ENCODE results near the gene CALHM5.

Gene CALHM5, protein sequence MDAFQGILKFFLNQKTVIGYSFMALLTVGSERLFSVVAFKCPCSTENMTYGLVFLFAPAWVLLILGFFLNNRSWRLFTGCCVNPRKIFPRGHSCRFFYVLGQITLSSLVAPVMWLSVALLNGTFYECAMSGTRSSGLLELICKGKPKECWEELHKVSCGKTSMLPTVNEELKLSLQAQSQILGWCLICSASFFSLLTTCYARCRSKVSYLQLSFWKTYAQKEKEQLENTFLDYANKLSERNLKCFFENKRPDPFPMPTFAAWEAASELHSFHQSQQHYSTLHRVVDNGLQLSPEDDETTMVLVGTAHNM

DNA sequence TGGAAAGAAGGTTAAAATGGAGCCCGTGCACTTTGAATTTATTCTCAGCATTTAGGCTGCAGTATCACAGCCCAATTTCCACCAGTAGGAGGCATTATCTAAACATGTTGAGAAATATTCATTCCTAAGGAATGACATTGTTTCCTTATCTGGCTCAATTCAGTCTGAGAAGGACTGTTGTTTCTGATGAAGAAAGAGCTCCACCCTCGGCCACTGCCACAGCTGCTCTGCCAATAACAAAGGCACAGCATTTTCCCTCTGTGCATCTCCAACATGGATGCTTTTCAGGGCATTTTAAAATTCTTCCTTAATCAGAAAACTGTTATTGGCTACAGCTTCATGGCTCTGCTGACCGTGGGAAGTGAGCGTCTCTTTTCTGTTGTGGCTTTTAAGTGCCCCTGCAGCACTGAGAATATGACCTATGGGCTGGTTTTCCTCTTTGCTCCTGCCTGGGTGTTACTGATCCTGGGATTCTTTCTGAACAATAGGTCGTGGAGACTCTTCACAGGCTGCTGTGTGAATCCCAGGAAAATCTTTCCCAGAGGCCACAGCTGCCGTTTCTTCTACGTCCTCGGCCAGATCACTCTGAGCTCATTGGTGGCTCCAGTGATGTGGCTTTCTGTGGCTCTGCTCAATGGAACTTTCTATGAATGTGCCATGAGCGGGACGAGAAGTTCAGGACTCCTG lies at the start of gene CALHM5:
CALHM5 (plus strand) TSS at position 216 of the 687 bp plus-strand sequence; CDS start at position 274, 58 bp downstream.
- H3K9me3 ChIP-seq (ENCODE audit: control insufficient read depth, insufficient read depth, low read depth, low read length): no peaks in the 10 kb centered on the region
- H3K4me3 ChIP-seq (ENCODE audit: low read depth, low read length): peak within 1 kb of the TSS; percentile 5; the same call in 1 of the 2 replicates
- no peak within 1 kb of the TSS; the same call in 1 of the 2 replicates for H3K27ac ChIP-seq (ENCODE audit: low read depth, low read length)

DNA sequence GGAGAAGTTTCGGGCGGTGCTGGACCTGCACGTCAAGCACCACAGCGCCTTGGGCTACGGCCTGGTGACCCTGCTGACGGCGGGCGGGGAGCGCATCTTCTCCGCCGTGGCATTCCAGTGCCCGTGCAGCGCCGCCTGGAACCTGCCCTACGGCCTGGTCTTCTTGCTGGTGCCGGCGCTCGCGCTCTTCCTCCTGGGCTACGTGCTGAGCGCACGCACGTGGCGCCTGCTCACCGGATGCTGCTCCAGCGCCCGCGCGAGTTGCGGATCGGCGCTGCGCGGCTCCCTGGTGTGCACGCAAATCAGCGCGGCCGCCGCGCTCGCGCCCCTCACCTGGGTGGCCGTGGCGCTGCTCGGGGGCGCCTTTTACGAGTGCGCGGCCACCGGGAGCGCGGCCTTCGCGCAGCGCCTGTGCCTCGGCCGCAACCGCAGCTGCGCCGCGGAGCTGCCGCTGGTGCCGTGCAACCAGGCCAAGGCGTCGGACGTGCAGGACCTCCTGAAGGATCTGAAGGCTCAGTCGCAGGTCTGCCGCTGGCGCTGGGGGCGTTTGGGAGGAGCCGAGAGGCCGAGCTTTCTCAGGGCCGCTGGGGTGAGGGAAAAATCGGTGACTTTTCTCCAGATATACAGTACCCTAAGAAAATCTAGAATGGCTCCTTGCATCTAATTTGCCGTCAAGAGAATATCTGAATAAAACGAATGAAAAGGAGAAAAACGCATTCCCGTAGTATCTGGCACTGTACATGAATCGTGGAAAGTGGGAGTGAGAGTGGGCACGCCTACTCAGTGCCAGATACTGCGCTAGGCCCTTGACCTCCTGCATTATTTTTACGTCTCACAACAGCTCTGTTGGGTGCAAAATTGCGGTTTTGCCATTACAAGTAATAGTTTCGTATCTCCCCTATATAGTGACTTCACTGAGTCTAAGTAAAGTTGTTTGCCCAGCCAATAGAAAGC lies 49.2 kb upstream of the CALHM5 start:
- Histone ChIP-seq H3K4me1 (ENCODE audit: control insufficient read depth, insufficient read depth, low read length) (peaks cover 16% of the 10 kb centered on the region), H3K27ac (ENCODE audit: low read depth, low read length) (no peak overlapping the region), H3K36me3 (ENCODE audit: control insufficient read depth, insufficient read depth, low read length) (no peaks in the 10 kb centered on the region), H3K9ac (ENCODE audit: low read length) (peak overlapping the region; percentile 31), H3K9me3 (ENCODE audit: control insufficient read depth, insufficient read depth, low read depth, low read length) (no peaks in the 10 kb centered on the region), H3K27me3 (ENCODE audit: control insufficient read depth, insufficient read depth, low read length) (peaks cover 62% of the 10 kb centered on the region), H3K4me3 (ENCODE audit: low read depth, low read length) (peak overlapping the region; percentile 58)

More for the DNA sequence above, at the start of gene CALHM5:
- peaks cover 14% of the 10 kb centered on the region for H3K4me1 ChIP-seq (ENCODE audit: control insufficient read depth, insufficient read depth, low read length)
- no peaks in the 10 kb centered on the region for H3K27me3 ChIP-seq (ENCODE audit: control insufficient read depth, insufficient read depth, low read length)
- H3K36me3 ChIP-seq (ENCODE audit: control insufficient read depth, insufficient read depth, low read length): no peaks in the 10 kb centered on the region
- peak within 1 kb of the TSS; percentile 5 for H3K9ac ChIP-seq (ENCODE audit: low read length)

- no peaks in the 10 kb centered on the region for H3K9me3 ChIP-seq (ENCODE audit: control insufficient read depth, insufficient read depth, low read depth, low read length)
- H3K4me3 ChIP-seq (ENCODE audit: low read depth, low read length): no peak overlapping the region
- H3K36me3 ChIP-seq (ENCODE audit: control insufficient read depth, insufficient read depth, low read length): no peaks in the 10 kb centered on the region
- H3K27ac ChIP-seq (ENCODE audit: low read depth, low read length): no peak overlapping the region
- H3K27me3 ChIP-seq (ENCODE audit: control insufficient read depth, insufficient read depth, low read length): peaks cover 62% of the 10 kb centered on the region
- peaks cover 16% of the 10 kb centered on the region for H3K4me1 ChIP-seq (ENCODE audit: control insufficient read depth, insufficient read depth, low read length)
- no peak overlapping the region for H3K9ac ChIP-seq (ENCODE audit: low read length)
Measured at GRCh38 chr6:116463301-116463700, 48.1 kb upstream of the CALHM5 start.

GRCh38 chr6:116465246-116465645 lies 46.2 kb upstream of the CALHM5 start:
- H3K9me3 ChIP-seq (ENCODE audit: control insufficient read depth, insufficient read depth, low read depth, low read length): peaks cover 2% of the 10 kb centered on the region; the same call in 1 of the 2 replicates
- H3K27ac ChIP-seq (ENCODE audit: low read depth, low read length): no peak overlapping the region
- no peak overlapping the region for H3K4me3 ChIP-seq (ENCODE audit: low read depth, low read length)
- no peak overlapping the region for H3K9ac ChIP-seq (ENCODE audit: low read length)
- H3K36me3 ChIP-seq (ENCODE audit: control insufficient read depth, insufficient read depth, low read length): no peaks in the 10 kb centered on the region
- peaks cover 16% of the 10 kb centered on the region for H3K4me1 ChIP-seq (ENCODE audit: control insufficient read depth, insufficient read depth, low read length)
- H3K27me3 ChIP-seq (ENCODE audit: control insufficient read depth, insufficient read depth, low read length): peaks cover 44% of the 10 kb centered on the region

DNA sequence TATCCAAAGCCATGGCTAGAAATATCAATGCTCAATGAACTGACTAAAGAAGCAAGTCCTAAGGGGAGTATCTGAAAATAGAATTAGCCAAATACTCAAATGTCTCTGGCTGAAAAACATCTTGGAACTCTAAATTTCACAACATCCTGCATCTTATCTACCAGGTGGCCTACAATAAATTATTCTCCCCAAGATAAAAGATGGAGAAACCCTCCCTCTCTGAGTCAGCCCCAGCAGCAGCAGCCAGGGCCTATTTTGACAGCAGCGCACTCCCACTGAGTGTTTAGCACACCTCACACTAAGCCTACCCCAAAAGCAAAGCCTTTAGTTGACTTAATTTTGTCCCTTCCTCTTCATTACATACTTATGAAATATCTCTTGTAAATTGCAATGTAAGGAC lies 44.3 kb upstream of the CALHM5 start:
- H3K36me3 ChIP-seq (ENCODE audit: control insufficient read depth, insufficient read depth, low read length): no peaks in the 10 kb centered on the region

GRCh38 chr6:116467514-116467913 lies 43.9 kb upstream of the CALHM5 start:
- no peaks in the 10 kb centered on the region for H3K36me3 ChIP-seq (ENCODE audit: control insufficient read depth, insufficient read depth, low read length)
- H3K4me3 ChIP-seq (ENCODE audit: low read depth, low read length): no peak overlapping the region
- H3K27ac ChIP-seq (ENCODE audit: low read depth, low read length): no peak overlapping the region
- peaks cover 2% of the 10 kb centered on the region; the same call in 1 of the 2 replicates for H3K9me3 ChIP-seq (ENCODE audit: control insufficient read depth, insufficient read depth, low read depth, low read length)
- H3K4me1 ChIP-seq (ENCODE audit: control insufficient read depth, insufficient read depth, low read length): peaks cover 11% of the 10 kb centered on the region
- H3K9ac ChIP-seq (ENCODE audit: low read length): no peak overlapping the region
- H3K27me3 ChIP-seq (ENCODE audit: control insufficient read depth, insufficient read depth, low read length): peaks cover 21% of the 10 kb centered on the region

More for the DNA sequence above, 44.3 kb upstream of the CALHM5 start:
- Histone ChIP-seq H3K9me3 (ENCODE audit: control insufficient read depth, insufficient read depth, low read depth, low read length) (peaks cover 2% of the 10 kb centered on the region; the same call in 1 of the 2 replicates), H3K4me3 (ENCODE audit: low read depth, low read length) (no peak overlapping the region), H3K4me1 (ENCODE audit: control insufficient read depth, insufficient read depth, low read length) (peaks cover 14% of the 10 kb centered on the region), H3K9ac (ENCODE audit: low read length) (no peak overlapping the region), H3K27ac (ENCODE audit: low read depth, low read length) (no peak overlapping the region), H3K27me3 (ENCODE audit: control insufficient read depth, insufficient read depth, low read length) (peaks cover 26% of the 10 kb centered on the region)

DNA sequence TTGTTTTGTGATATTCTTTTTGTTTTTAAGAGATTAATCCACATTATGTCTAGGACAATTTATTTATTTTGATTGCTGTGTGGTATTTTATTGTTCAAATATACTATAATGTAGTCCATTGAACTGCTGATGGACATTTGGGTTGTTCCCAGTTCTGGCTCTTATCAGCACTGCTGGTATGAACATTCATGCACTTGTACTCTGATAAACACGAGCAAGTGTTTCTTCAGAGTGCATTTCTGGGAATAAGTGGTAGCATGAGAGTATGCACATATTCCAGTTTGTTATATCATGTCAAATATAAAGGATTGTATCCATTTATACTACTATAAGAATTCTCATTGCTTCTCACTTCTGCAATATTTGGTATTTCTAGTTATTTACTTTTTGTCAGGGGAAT lies 43.1 kb upstream of the CALHM5 start:
- H3K27me3 ChIP-seq (ENCODE audit: control insufficient read depth, insufficient read depth, low read length): peaks cover 14% of the 10 kb centered on the region
- peaks cover 2% of the 10 kb centered on the region; the same call in 1 of the 2 replicates for H3K9me3 ChIP-seq (ENCODE audit: control insufficient read depth, insufficient read depth, low read depth, low read length)
- no peak overlapping the region for H3K4me3 ChIP-seq (ENCODE audit: low read depth, low read length)
- H3K36me3 ChIP-seq (ENCODE audit: control insufficient read depth, insufficient read depth, low read length): no peaks in the 10 kb centered on the region
- H3K27ac ChIP-seq (ENCODE audit: low read depth, low read length): no peak overlapping the region
- H3K9ac ChIP-seq (ENCODE audit: low read length): no peak overlapping the region
- H3K4me1 ChIP-seq (ENCODE audit: control insufficient read depth, insufficient read depth, low read length): peaks cover 10% of the 10 kb centered on the region; the same call in 1 of the 2 replicates

- no peaks in the 10 kb centered on the region for H3K4me1 ChIP-seq (ENCODE audit: control insufficient read depth, insufficient read depth, low read length)
- no peak overlapping the region for H3K9ac ChIP-seq (ENCODE audit: low read length)
- no peaks in the 10 kb centered on the region for H3K27me3 ChIP-seq (ENCODE audit: control insufficient read depth, insufficient read depth, low read length)
Measured at GRCh38 chr6:116471531-116471930, 39.9 kb upstream of the CALHM5 start.

DNA sequence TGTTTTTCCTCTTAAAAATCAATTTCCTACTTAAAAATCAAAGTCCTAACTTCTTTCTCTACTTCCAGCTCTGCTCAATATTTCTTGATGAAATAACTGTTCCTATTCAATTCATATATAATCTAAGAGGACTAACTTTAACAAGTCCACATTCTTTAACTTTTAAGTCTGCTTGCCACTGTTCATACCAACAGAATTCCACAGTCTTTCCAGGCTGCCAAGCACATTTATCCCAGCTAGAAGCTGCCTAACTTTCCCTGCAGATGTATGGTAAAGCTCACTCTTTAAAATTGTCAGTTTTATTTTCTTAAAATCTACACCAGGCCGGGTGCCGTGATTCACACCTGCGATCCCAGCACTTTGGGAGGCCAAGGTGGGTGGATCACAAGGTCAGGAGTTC lies 38.7 kb upstream of the CALHM5 start:
- Histone ChIP-seq H3K27ac (ENCODE audit: low read depth, low read length) (no peak overlapping the region), H3K4me1 (ENCODE audit: control insufficient read depth, insufficient read depth, low read length) (no peaks in the 10 kb centered on the region), H3K9me3 (ENCODE audit: control insufficient read depth, insufficient read depth, low read depth, low read length) (peaks cover 2% of the 10 kb centered on the region; the same call in 1 of the 2 replicates), H3K27me3 (ENCODE audit: control insufficient read depth, insufficient read depth, low read length) (no peaks in the 10 kb centered on the region), H3K36me3 (ENCODE audit: control insufficient read depth, insufficient read depth, low read length) (no peaks in the 10 kb centered on the region), H3K9ac (ENCODE audit: low read length) (no peak overlapping the region), H3K4me3 (ENCODE audit: low read depth, low read length) (no peak overlapping the region)

More at GRCh38 chr6:116471531-116471930, 39.9 kb upstream of the CALHM5 start:
- no peak overlapping the region for H3K4me3 ChIP-seq (ENCODE audit: low read depth, low read length)
- H3K36me3 ChIP-seq (ENCODE audit: control insufficient read depth, insufficient read depth, low read length): no peaks in the 10 kb centered on the region
- peaks cover 2% of the 10 kb centered on the region; the same call in 1 of the 2 replicates for H3K9me3 ChIP-seq (ENCODE audit: control insufficient read depth, insufficient read depth, low read depth, low read length)
- no peak overlapping the region for H3K27ac ChIP-seq (ENCODE audit: low read depth, low read length)

GRCh38 chr6:116475141-116475540 lies 36.3 kb upstream of the CALHM5 start:
- Histone ChIP-seq H3K27me3 (ENCODE audit: control insufficient read depth, insufficient read depth, low read length) (no peaks in the 10 kb centered on the region), H3K36me3 (ENCODE audit: control insufficient read depth, insufficient read depth, low read length) (no peaks in the 10 kb centered on the region), H3K9me3 (ENCODE audit: control insufficient read depth, insufficient read depth, low read depth, low read length) (no peaks in the 10 kb centered on the region), H3K9ac (ENCODE audit: low read length) (no peak overlapping the region), H3K27ac (ENCODE audit: low read depth, low read length) (no peak overlapping the region), H3K4me3 (ENCODE audit: low read depth, low read length) (no peak overlapping the region), H3K4me1 (ENCODE audit: control insufficient read depth, insufficient read depth, low read length) (no peaks in the 10 kb centered on the region)

Data from HUES6 (cell line).